K562 (cell line): ENCODE measurements around the gene CREB3L4. TPM values are rescaled to one million over a fixed set of nuclear protein-coding genes. Genes with fewer than 3 reads are reported as not detected.

Experiments
- C11orf30 ChIP-seq: fragments of 450-650 bp; IDR thresholded peaks from 2 replicates; pipeline ENCODE4 v1.6.1; 2016; ENCODE audit warnings: low read depth, mild to moderate bottlenecking
- CTCF ChIP-seq, 3 experiments: IDR thresholded peaks in 2 of 3; conservative IDR thresholded peaks in 1 of 3; 2 replicates each; pipeline ENCODE4 v1.5.1; 2011 to 2012; ENCODE audit warnings: low read length in 3 of 3, mild to moderate bottlenecking in 3 of 3, control low read depth in 2 of 3, improper control_type of control experiment in 1 of 3, inconsistent platforms in 1 of 3, low read depth in 1 of 3, mixed read lengths in 1 of 3, moderate library complexity in 1 of 3; ENCODE audit not compliant: insufficient read depth in 2 of 3
- HDAC1 ChIP-seq, 2 experiments: fragments of 450-650 bp; IDR thresholded peaks; 2 replicates each; pipeline ENCODE4 v1.6.1; 2016 to 2017; ENCODE audit warnings: inconsistent platforms in 1 of 2, mild to moderate bottlenecking in 1 of 2, moderate library complexity in 1 of 2
- MNT ChIP-seq, 2 experiments: fragments of 450-650 bp; conservative IDR thresholded peaks; 2 replicates each; pipeline ENCODE4 v1.6.1; 2017; ENCODE audit warnings: mild to moderate bottlenecking in 2 of 2, moderate library complexity in 2 of 2
- MTA3 ChIP-seq: fragments of 450-650 bp; formaldehyde crosslinking; IDR thresholded peaks from 2 replicates; pipeline ENCODE4 v1.6.1; 2017; ENCODE audit warnings: mild to moderate bottlenecking, borderline replicate concordance
- NFYB ChIP-seq: IDR thresholded peaks from 2 replicates; pipeline ENCODE4 v1.6.1; 2011; ENCODE audit warnings: mild to moderate bottlenecking, moderate library complexity; ENCODE audit not compliant: insufficient read length; ENCODE audit errors: extremely low read depth
- POLR2A ChIP-seq: fragments of 450-650 bp; conservative IDR thresholded peaks from 2 replicates; pipeline ENCODE4 v1.6.1; 2016
- SMAD4 ChIP-seq: fragments of 250-450 bp; sonication (Bioruptor Pico); conservative IDR thresholded peaks from 2 replicates; pipeline ENCODE4 v1.8.0; 2021; ENCODE audit warnings: inconsistent platforms, mild to moderate bottlenecking, moderate library complexity
- ZBTB33 ChIP-seq: sonication (generic); formaldehyde crosslinking; IDR thresholded peaks from 2 replicates; pipeline ENCODE4 v1.8.1; 2023; ENCODE audit warnings: mild to moderate bottlenecking, missing genetic modification reagents
- ZBTB40 ChIP-seq, 2 experiments: fragments of 450-650 bp in 1 of 2; sonication (generic) in 1 of 2; formaldehyde crosslinking in 1 of 2; IDR thresholded peaks; 2 replicates each; pipeline versions ENCODE4 v1.7.1 to v1.9.0; 2016 to 2022; ENCODE audit warnings: inconsistent platforms in 1 of 2, mild to moderate bottlenecking in 1 of 2, missing genetic modification reagents in 1 of 2
- polyA plus RNA-seq, 8 experiments: library from polyadenylated mRNA; depleted of rRNA in 4 of 8; stranded (reverse) in 5 of 8; unstranded in 3 of 8; fragments of >200 nt; fragmentation: Nextera tagmentation in 2 of 8; fragmentation: Illumina TruSeq in 1 of 8; extraction: Ambion mirVana in 2 of 8; extraction: Trizol in 1 of 8; gene quantifications; 2 replicates each; pipeline versions ENCODE4 v1.2.1 to v1.2.3, GENCODE V29; 2011 to 2014; ENCODE audit warnings: inconsistent platforms in 1 of 8, missing spikeins in 1 of 8
- total RNA-seq, 7 experiments: library from RNA; depleted of rRNA in 6 of 7; stranded (reverse); fragments of >200 nt in 6 of 7; fragmentation: Illumina TruSeq in 2 of 7; extraction: Trizol in 2 of 7; gene quantifications; 2 replicates each; pipeline versions ENCODE4 v1.2.1 to v1.2.3, GENCODE V29; 2011 to 2021; ENCODE audit warnings: low replicate concordance in 1 of 7

The CREB3L4 gene
- total and polyA plus RNA-seq, 9 of the 15 experiments (the other 6 are each of a cell fraction or from before 2014, with no cell fraction given): 9.9 to 18.6 (median 13.9) TPM

- TF ChIP-seq ZBTB40 (IDR thresholded peaks at IDR 0.05) (peak; percentile 59), ZBTB40 (CRISPR knock-in tag; IDR thresholded peaks at IDR 0.05) (no peak), NFYB (peak; percentile 96), MTA3 (peak; percentile 96), MNT (conservative IDR thresholded peaks at IDR 0.05) (peak in 1 of 2 experiments; percentile 61; a peak in 2 of 4 replicates), HDAC1 (IDR thresholded peaks at IDR 0.05) (no peak), CTCF (IDR thresholded peaks at IDR 0.05 in 2 of 3, conservative IDR thresholded peaks at IDR 0.05 in 1 of 3; ENCODE audit: insufficient read depth in 2 of 3, low read depth in 1 of 3, low read length in 3 of 3) (0 out of 6 replicates have a peak, but pooled peaks of 1 of the 3 experiments have one; percentile 0), C11orf30 (0 out of 2 replicates have a peak, but pooled peaks have one; percentile 17), SMAD4 (peak; percentile 69), ZBTB33 (CRISPR knock-in tag) (0 out of 2 replicates have a peak, but pooled peaks have one; percentile 12), POLR2A (peak; percentile 72)
Measured at GRCh38 chr1:153922972-153923925, 44.5 kb upstream of the CREB3L4 start, which contains the start of gene GATAD2B (continued).
